Fibroblast of peridontal ligament (primary cell): ENCODE data around the gene IL6.
"Not testable (repeated sequence)": the region's sequence is repeated elsewhere in the genome, so short reads cannot be mapped to it uniquely, and the experiment has no call there.

Experiments used
- DNase-seq: peaks from one replicate; pipeline ENCODE4 v3.0.0-alpha.2; 2010; ENCODE audit errors: extremely low read depth

IL6 gene

DNA sequence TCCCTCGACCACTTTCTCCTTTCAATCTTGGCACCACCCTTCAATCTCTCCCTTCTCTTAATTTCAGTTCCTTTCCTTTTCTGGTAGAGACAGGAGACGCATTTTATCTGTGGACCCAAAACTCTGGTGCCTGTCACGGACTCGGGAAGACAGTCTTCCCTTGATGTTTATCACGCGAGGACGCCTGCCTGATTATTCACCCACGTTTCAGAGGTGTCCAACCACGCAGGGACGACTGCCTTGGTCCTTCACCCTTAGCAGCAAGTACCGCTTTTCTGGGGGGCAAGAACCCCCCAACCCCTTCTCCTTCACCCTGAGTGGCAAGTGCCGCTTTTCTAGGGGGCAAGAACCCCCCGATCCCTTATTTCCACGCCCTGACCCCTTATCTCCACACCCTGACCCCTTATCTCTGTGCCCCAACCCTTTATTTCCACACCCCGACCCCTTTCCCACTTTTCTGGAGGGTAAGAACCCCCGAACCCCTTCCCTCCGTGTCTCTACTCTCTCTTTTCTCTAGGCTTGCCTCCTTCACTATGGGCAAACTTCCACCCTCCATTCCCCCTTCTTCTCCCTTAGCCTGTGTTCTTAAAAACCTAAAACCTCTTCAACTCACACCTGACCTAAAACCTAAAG, 22.9 kb upstream of the IL6 start:
- DNase-seq = not testable (repeated sequence)

DNA sequence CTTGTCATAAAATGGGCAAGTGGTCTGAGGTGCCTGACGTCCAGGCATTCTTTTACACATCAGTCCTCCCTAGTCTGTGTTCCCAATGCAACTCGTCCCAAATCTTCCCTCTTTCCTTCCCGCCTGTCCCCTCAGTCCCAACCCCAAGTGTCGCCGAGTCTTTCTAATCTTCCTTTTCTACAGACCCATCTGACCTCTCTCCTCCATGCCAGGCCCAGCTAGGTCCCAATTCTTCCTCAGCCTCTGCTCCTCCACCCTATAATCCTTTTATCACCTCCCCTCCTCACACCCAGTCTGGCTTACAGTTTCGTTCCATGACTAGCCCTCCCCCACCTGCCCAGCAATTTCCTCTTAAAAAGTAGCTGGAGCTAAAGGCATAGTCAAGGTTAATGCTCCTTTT, 22.3 kb upstream of the IL6 start:
- DNase-seq = not testable (repeated sequence)

DNA sequence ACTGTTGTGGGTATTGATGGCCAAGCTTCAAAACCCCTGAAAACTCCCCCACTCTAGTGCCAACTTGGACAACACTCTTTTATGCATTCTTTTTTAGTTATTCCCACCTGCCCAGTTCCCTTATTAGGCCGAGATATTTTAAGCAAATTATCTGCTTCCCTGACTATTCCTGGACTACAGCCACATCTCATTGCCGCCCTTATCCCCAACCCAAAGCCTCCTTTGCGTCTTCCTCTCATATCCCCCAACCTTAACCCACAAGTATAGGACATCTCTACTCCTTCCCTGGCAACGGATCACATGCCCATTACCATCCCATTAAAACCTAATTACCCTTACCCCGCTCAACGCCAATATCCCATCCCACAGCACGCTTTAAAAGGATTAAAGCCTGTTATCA, 21.1 kb upstream of the IL6 start:
- DNase-seq = not testable (repeated sequence)

DNA sequence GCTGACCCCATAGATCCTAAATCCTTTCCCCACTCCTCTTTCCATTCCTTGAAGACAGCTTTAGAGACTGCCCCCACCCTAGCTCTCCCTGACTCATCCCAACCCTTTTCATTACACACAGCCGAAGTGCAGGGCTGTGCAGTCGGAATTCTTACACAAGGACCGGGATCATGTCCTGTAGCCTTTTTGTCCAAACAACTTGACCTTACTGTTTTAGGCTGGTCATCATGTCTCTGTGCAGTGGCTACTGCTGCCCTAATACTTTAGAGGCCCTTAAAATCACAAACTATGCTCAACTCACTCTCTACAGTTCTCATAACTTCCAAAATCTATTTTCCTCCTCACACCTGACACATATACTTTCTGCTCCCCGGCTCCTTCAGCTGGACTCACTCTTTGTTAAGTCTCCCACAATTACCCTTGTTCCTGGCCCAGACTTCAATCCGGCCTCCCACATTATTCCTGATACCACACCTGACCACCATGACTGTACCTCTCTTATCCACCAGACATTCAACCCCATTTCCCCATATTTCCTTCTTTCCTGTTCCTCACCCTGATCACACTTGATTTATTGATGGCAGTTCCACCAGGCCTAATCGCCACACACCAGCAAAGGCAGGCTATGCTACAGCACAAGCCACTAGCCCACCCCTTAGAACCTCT, 19.8 kb upstream of the IL6 start:
- not testable (repeated sequence) for DNase-seq

DNA sequence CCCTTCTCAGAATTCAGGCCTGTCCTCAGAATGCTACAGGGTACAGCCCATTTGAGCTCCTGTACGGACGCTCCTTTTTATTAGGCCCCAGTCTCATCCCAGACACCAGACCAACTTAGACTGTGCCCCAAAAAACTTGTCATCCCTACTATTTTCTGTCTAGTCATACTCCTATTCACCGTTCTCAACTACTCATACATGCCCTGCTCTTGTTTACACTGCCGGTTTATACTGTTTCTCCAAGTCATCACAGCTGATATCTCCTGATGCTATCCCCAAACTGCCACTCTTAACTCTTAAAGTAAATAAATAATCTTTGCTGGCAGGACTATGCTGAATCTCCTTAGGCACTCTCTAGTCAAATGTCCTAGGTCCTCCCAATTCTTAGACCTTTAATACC, 18.8 kb upstream of the IL6 start:
- DNase-seq = not testable (repeated sequence)

DNA sequence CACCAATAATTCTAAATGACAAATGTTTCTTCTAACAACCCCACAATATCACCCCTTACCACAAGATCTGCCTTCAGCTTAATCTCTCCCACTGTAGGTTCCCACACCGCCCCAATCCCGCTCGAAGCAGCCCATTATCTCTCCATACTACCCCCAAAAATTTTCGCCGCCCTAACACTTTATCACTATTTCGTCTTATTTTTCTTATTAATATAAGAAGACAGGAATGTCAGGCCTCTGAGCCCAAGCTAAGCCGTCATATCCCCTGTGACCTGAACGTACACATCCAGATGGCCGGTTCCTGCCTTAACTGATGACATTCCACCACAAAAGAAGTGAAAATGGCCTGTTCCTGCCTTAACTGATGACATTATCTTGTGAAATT, 18.3 kb upstream of the IL6 start:
- DNase-seq = not testable (repeated sequence)

DNA sequence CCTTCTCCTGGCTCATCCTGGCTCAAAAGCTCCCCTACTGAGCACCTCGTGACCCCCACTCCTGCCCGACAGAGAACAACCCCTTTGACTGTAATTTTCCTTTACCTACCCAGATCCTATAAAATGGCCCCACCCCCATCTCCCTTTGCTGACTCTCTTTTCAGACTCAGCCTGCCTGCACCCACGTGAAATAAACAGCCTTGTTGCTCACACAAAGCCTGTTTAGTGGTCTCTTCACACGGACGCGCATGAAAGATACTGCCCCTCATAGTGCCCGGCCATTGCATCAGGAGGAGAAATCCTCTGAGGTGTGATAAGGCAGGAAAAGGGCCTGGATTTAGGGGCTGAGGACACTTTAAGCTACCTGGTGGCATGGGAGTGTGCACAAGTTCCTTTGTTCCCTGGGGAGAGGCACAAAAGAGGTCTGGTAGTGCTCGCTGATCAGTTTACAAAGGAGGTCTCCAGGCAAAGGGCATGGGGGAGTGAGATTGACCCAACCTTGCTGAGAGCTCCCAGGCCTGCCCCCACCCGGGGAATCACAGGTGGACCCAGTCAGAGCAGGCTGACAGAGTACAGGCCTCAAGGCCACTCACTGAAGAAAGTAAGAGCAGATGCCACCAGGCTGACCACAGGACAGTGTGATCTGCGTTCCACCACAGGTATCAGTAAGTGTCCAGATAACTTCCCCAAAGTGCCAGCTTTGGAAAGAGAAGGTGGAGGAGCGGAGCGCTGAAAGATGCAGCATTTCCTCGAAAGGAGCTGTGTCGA, 17.8 kb upstream of the IL6 start:
- not testable (repeated sequence) for DNase-seq

DNA sequence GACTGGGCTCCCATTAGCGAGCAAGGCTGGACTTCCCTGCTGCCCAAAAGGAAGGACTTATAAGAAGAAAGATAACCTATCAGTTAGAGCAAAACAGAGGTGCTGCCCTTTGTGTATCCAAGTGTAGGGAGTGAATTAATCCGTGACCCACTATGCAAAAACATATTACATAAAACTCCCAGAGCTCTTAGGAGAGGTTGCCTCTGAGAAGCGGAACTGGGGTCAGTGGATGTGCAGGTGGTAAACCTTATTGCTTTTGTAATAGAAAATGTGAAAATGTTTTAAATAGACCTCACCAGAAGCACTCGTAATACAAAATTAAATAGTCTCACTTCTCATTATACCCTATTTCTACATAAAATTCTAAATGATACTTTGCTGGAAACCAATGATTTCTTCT, 17.1 kb upstream of the IL6 start:
- DNase-seq = no peak

DNA sequence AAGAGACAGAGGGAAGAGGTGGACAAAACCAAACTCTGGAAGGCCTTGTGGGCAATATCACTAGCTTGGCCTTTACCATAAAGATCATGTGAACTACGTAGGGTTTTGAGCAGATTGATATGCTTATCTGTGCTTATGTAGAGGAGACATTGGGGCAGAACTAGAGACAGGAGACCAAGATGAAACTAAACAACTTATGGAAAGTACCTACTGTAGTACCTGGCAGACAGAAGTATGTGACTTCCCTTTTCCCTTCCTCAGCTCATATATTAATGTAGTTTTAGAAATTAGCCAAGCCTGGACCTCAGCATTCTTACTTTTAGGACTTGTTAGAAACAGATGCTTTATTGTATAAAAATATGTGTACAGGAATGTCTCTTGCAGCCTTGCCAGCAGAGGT, 14.0 kb upstream of the IL6 start:
- no peak for DNase-seq

DNA sequence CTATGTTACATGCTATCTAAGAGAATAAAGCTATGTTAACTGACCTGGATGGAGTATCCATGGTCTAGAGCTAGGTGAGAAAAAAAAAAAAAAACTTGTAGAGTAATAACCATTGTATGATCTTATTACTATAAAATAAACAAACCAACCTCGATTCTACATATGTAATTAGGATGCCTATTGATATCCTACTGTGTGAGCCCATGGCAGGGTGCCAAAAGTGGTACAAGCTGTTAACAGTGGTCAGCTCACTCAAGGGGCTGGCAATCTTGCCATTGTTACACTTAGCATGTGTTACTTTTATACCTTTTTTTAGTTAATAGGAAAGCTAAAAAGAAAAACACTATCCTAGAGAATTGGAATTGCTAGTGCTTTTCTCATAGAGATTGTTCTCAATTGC, 13.5 kb upstream of the IL6 start:
- no peak for DNase-seq

DNA sequence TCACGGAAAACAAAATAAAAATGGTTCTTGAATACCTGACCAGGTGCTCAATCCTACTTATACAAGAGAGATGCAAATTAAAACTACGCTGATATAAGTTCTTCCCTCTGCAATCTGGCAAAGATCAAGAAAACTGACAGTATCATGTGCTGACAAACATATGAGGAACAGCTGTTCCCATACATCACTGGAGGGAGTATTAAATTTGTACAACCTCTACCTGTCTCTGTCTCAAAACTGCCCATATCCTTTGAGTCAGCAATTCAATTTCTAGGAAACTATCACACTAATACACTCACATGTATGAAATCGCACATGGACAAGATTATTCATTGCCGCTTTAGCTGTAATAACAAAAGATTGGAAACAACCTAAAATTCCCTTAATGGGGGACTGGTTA, 11.0 kb upstream of the IL6 start:
- no peak for DNase-seq

DNA sequence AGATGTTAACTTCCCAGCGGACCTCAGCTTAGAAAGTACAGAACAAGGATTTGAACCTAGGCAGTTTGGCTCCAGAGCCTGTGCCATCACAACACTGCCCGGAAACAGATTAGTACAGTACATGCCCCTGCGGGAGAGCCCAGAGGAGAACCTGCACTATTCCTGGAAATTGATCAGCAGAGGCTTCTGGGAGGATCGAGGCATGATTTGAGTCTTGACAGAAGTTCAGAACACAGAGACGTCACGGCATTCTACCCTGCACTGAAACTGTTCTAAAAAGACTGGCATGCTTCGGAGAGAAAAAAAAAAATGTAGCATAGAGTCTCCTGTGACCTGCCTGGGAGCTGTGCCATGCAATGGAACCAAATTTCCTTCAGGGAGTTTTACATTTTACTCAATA, 9.2 kb upstream of the IL6 start:
- no peak for DNase-seq

DNA sequence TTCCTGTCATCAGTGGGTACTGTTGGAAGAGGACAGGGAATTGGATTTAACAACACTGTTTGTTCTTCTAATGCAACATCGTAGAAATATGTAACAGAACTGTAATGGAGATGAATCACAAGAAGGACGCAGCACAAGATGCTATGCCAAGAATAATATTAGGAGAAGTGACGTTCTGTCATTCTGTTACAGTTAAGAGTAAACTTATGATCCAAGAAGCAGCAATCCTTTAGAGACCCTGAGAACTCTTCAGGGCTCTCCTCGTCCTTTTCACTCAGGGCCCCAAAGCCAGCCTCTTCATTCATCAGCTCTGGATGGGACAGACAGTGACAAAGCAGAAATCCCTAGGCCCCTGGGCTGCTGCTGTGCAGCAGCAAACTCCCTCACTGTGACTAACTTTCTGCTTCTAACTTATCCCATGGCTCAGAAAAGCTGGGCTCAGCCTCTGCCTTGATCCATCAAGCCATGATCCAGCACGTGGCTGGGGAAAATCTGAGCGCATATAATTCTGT, 8.7 kb upstream of the IL6 start:
- DNase-seq = peak; percentile 96

DNA sequence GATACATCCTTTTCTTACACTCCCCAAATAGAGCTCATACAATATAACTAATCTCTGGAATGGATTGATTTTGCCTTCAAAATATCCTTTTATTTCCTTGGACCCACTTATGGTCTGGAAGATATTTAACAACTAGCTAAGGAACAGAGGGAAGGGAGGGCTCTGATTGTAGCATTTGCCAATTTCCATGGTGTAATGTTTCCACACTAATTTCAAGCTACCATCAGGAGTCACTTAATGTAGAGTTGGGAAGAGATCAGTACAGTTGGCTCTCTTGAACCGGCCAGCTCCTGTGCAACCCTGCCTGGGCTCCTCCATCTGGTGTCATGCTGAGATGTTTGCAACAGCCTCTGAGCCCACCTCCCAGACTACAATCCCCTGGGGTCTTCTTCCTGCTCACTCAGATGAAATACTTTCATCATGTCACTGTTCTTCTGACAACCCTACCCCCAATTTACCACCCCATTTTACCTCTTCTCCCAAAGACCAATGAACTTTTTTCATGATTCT, 8.0 kb upstream of the IL6 start:
- peak; percentile 76 for DNase-seq

DNA sequence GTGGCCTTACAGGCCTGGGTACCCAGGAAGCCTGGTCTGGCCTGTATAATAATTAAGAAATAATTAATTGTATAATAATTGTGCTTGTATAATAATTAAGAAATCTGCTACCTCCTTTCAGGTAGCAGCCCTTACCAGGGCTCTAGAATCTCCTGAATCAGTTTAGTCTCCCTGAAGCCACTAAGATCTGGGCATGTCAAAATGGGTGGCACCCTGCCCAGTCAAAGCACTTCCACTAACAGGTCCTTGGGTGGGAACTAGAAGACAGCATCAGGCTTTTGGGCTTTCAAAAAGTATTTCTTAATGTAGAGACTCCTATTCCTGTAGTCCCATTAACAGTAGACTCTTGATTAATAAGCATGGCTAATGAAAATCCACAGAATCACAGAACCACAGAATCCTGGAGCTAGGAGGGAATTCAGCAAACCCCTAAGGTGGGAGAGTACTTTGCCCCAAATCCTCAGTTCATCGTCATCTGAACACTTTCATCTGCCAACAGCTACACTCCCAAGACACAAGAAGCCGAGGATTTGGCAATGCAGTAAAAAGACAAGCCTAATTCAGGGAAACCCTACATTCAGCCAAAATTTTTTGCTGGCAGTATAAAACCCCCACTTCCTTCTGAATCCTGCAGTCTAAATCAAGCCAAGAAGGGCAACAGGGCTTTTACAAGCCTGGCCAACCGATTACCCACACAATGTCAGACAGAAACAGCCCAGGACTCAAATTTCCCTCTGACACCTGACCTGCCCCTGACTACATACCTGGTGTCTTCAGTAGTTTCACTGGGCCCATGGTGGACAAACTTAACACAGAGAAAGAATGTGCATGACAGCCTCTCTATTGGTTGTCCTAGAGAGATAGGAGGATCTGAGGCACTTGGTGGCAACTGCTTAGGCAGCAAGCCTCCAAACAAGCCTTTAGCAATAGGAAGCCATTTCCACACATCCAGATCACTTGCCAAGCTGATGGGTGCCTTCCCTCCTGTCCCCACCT, 5.9 kb upstream of the IL6 start:
- no peak for DNase-seq

DNA sequence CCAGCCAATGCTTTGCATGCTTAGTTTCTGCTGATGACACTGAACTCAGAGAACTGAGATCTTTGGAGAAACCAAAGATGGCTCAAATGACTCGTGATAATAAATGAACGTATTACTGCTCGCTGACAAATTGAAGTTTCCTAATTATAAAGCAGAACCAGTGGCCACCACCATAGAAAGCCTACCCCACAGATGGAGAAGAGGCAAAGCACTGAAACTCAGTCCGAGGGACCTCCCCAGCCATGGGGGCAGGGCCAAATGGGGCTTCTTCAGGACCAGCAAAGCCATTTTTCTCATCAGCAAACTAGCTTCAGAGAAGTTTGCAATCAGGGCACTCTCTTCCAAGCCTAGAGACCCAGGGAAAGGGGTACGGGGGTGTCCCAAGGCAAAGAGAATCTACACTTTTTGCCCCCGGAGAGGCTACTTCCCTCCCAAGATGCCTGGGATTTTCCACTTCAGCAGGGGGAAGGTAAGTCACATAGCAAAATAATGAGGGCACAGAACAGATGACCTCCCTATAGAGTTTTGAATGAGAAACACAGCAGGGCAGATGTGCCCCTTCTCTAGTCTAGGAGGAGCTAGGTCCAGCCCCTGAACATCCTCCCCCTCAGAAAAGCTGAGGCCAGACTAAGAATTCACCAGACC, 4.3 kb upstream of the IL6 start:
- no peak for DNase-seq

DNA sequence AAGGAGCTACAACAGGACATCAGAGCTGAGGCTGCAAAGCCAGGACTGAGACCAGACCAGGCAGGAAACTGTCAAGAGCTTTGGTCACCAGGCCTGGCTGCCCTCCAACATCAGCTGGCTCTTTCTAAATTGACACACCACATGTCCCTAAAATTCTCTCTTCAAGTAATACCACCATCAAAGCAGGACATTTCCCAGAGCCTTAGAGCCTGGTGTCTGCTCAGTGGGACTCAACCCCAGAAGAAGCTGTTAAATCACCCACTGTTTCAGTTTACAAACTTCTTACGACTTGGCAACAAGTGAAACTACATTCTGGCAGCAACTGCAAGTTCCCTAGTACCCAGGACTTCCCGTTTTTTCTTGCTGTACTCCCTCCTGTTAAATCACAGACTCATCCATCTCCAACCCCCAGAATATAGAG, 3.8 kb upstream of the IL6 start:
- peak; percentile 66 for DNase-seq

DNA sequence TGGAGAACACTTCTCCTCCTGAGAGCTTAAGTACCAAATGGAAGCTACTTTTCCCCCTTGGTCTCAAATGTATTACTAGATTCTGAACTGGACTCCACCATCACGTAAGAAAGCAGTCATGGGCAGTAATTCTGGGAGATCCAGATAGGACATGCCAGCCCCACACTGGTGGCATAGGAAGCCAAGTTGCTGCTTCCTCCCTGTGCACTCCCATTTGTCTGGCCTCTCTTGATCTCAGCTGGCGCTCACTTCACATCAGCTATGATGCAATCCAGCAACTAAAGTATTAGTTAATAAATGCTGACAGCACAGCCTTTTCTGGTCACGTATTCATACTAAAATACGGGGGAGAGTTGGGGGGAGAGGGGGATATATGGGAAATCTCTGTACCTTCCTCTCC, 3.4 kb upstream of the IL6 start:
- DNase-seq = no peak

DNA sequence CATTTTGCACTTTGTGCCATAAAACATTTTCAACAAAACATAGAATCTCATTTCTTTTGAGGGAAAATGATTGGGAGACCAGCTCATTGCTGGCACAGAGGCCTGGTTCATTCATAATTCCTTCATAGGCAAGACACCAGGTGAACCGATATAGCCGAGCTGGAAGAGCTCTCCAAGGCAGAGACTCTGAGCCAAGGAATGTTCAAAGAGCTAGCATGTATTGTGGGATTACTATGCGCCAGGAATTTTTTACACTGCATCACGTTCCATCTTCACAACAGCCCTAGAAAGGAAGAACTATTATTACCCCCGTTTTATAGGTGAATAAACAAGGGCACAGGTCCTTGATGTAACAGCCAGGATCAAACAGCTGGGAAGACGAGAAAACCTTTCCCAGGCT, 2.1 kb upstream of the IL6 start:
- DNase-seq = no peak

DNA sequence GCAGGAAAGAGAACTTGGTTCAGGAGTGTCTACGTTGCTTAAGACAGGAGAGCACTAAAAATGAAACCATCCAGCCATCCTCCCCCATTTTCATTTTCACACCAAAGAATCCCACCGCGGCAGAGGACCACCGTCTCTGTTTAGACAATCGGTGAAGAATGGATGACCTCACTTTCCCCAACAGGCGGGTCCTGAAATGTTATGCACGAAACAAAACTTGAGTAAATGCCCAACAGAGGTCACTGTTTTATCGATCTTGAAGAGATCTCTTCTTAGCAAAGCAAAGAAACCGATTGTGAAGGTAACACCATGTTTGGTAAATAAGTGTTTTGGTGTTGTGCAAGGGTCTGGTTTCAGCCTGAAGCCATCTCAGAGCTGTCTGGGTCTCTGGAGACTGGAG, 1.4 kb upstream of the IL6 start:
- peak; percentile 50 for DNase-seq

DNA sequence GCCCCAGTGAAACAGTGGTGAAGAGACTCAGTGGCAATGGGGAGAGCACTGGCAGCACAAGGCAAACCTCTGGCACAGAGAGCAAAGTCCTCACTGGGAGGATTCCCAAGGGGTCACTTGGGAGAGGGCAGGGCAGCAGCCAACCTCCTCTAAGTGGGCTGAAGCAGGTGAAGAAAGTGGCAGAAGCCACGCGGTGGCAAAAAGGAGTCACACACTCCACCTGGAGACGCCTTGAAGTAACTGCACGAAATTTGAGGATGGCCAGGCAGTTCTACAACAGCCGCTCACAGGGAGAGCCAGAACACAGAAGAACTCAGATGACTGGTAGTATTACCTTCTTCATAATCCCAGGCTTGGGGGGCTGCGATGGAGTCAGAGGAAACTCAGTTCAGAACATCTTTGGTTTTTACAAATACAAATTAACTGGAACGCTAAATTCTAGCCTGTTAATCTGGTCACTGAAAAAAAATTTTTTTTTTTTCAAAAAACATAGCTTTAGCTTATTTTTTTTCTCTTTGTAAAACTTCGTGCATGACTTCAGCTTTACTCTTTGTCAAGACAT, 574 bp upstream of the IL6 start:
- peak; percentile 74 for DNase-seq
